ENCODE data around the gene FERMT1. TPM values are rescaled to one million over a fixed set of nuclear protein-coding genes. Genes with fewer than 3 reads are reported as not detected.
A peak's percentile ranks its signal among the peaks of the same experiment; 100 is the strongest.

FERMT1 gene
- total RNA-seq, 6 experiments from 2014 or later = 7.7 to 11.0 (median 9.8) TPM

DNA sequence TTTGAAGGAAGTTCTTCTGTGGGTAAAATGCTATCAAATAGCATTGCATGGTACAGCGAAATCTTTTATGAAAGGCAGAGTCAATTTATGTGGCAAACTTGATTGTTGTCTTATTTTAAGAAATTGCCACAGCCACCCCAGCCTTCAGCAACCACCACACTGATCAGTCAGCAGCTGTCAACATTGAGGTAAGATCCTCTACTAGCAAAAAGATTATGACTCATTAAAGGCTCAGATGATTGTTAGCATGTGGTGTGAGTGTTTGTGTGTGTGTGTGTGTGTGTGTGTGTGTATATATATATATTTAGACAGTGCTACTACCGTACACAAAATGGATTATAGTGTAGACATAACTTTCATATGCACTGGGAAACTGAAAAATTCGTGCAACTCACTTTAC, 96.8 kb downstream of the FERMT1 start:
- TF ChIP-seq, protein P1, sequence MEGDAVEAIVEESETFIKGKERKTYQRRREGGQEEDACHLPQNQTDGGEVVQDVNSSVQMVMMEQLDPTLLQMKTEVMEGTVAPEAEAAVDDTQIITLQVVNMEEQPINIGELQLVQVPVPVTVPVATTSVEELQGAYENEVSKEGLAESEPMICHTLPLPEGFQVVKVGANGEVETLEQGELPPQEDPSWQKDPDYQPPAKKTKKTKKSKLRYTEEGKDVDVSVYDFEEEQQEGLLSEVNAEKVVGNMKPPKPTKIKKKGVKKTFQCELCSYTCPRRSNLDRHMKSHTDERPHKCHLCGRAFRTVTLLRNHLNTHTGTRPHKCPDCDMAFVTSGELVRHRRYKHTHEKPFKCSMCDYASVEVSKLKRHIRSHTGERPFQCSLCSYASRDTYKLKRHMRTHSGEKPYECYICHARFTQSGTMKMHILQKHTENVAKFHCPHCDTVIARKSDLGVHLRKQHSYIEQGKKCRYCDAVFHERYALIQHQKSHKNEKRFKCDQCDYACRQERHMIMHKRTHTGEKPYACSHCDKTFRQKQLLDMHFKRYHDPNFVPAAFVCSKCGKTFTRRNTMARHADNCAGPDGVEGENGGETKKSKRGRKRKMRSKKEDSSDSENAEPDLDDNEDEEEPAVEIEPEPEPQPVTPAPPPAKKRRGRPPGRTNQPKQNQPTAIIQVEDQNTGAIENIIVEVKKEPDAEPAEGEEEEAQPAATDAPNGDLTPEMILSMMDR (IDR thresholded peaks at IDR 0.05) = no peak
- DNase-seq = peak; percentile 58
- Mint-ChIP-seq H3K4me3 (no peak overlapping the region), H3K9me3 (peaks cover 7% of the 10 kb centered on the region; the same call in 1 of the 2 replicates), H3K36me3 (ENCODE audit: low read depth) (peaks cover 35% of the 10 kb centered on the region), H3K27me3 (ENCODE audit: insufficient read depth) (no peaks in the 10 kb centered on the region; the same call in 1 of the 2 replicates), H3K27ac (no peak overlapping the region), H3K4me1 (ENCODE audit: low read depth) (peaks cover 14% of the 10 kb centered on the region)

Other genes with a start within 250 kb of the FERMT1 start
- under 1 TPM in 1 of 6 experiments, not detected in 5; 0.08 TPM for gene CHGB, start 211.5 kb downstream of the FERMT1 start, total RNA-seq (2021; fragmentation: NEBNext Ultra II Directional; extraction: Animal tissue kit (Norgen Biotek cat#: 25700))
- gene TRMT6, start 172.5 kb downstream of the FERMT1 start, total RNA-seq (2021; fragmentation: NEBNext Ultra II Directional; extraction: Animal tissue kit (Norgen Biotek cat#: 25700)) = 10 to 100 TPM; 15.2 to 19.8 (median 18.0) TPM
- gene MCM8, start 172.4 kb downstream of the FERMT1 start, total RNA-seq (2021; fragmentation: NEBNext Ultra II Directional; extraction: Animal tissue kit (Norgen Biotek cat#: 25700)) = 10 to 100 TPM in 5 of 6 experiments, 1 to 10 TPM in 1; 7.6 to 14.2 (median 13.8) TPM
- 10 to 100 TPM; 30.0 to 39.9 (median 36.9) TPM for gene CRLS1, start 116.9 kb downstream of the FERMT1 start, total RNA-seq (2021; fragmentation: NEBNext Ultra II Directional; extraction: Animal tissue kit (Norgen Biotek cat#: 25700))
- gene LRRN4, start 69.0 kb downstream of the FERMT1 start, total RNA-seq (2021; fragmentation: NEBNext Ultra II Directional; extraction: Animal tissue kit (Norgen Biotek cat#: 25700)) = under 1 TPM in 2 of 6 experiments, not detected in 4; 0.09 to 0.10 TPM